ENCODE data around the gene HEXD. TPM values are rescaled to one million over a fixed set of nuclear protein-coding genes. Genes with fewer than 3 reads are reported as not detected.
A peak's percentile ranks its signal among the peaks of the same experiment; 100 is the strongest.

HEXD gene
- total and polyA plus RNA-seq, 2 of the 8 experiments (the other 6 are each of a cell fraction or from before 2014, with no cell fraction given) = 20.6 to 21.8 TPM

- Histone ChIP-seq H3K4me1 (replicated peaks in 1 of 4; ENCODE audit: control insufficient read depth in 3 of 4, insufficient read depth in 4 of 4, low read length in 3 of 4) (peaks cover 0 to 2% (median under 1%) of the 10 kb centered on the region in 4 experiments; a peak in 2 of 7 replicates), H3K79me2 (ENCODE audit: control insufficient read depth in 1 of 2, insufficient read depth in 2 of 2, low read length in 2 of 2) (peaks cover 0 to 3% of the 10 kb centered on the region in 2 experiments; a peak in 1 of 4 replicates), H3K79me1 (ENCODE audit: low read depth, low read length) (0 out of 2 replicates have a peak, but pooled peaks cover 4% of the 10 kb centered on the region), H3K4me3 (ENCODE audit: extremely low read depth in 1 of 4, insufficient read depth in 2 of 4, low read depth in 3 of 4, low read length in 4 of 4) (no peak overlapping the region), H4K5ac (ENCODE audit: insufficient read length, low read depth, low read length) (no peak overlapping the region), H3K23me2 (ENCODE audit: low read depth, low read length) (no peaks in the 10 kb centered on the region; the same call in 1 of the 2 replicates), H2BK15ac (ENCODE audit: low read length) (no peak overlapping the region), H3K4me2 (ENCODE audit: insufficient read depth in 1 of 2, low read depth in 2 of 2, low read length in 2 of 2) (no peak overlapping the region), H3K14ac (ENCODE audit: insufficient read length) (no peak overlapping the region), H3K56ac (replicated peaks; ENCODE audit: insufficient read length, low read depth, low read length) (no peak overlapping the region), H4K20me1 (replicated peaks in 1 of 2; ENCODE audit: control insufficient read depth in 1 of 2, insufficient read depth in 2 of 2, low read length in 2 of 2) (peaks cover 3 to 14% of the 10 kb centered on the region in 2 experiments), H3K27ac (ENCODE audit: low read depth, low read length) (no peak overlapping the region), H2BK20ac (ENCODE audit: low read length) (no peak overlapping the region), H2BK120ac (replicated peaks; ENCODE audit: low read depth, low read length) (no peak overlapping the region), H3K27me3 (replicated peaks in 1 of 4; ENCODE audit: control insufficient read depth in 3 of 4, extremely low read depth in 1 of 4, insufficient read depth in 3 of 4, low read length in 3 of 4) (no peaks in the 10 kb centered on the region), H3K9me3 (ENCODE audit: insufficient read depth in 2 of 2, low read depth in 1 of 2, low read length in 1 of 2) (no peaks in the 10 kb centered on the region), H4K8ac (ENCODE audit: extremely low read depth, insufficient read depth, low read length) (no peak overlapping the region), H4K91ac (replicated peaks; ENCODE audit: insufficient read length, low read length) (no peak overlapping the region), H3K36me3 (ENCODE audit: control insufficient read depth in 2 of 4, insufficient read depth in 4 of 4, low read length in 3 of 4) (peaks cover 27 to 39% (median 30%) of the 10 kb centered on the region in 4 experiments), H2AFZ (ENCODE audit: low read length) (no peak overlapping the region), H3K4ac (replicated peaks; ENCODE audit: insufficient read length, low read depth, low read length) (no peak overlapping the region), H2BK12ac (ENCODE audit: low read depth, low read length) (no peak overlapping the region), H3K23ac (ENCODE audit: insufficient read length) (no peak overlapping the region), H3K9ac (replicated peaks in 1 of 4; ENCODE audit: extremely low read depth in 1 of 4, low read depth in 3 of 4, low read length in 3 of 4) (0 out of 7 replicates have a peak overlapping the region, but pooled peaks of 1 of the 4 experiments have one; percentile 13), H2BK5ac (ENCODE audit: low read depth, low read length) (no peak overlapping the region), H3K18ac (ENCODE audit: extremely low read depth, low read length) (no peak overlapping the region), H2AK5ac (ENCODE audit: low read depth, low read length) (no peak overlapping the region)
- ChIA-PET POLR2A (ENCODE audit: partially characterized antibody) (interaction anchor here (0.9 kb wide), 1 partner anchor 9 kb away, joined by 3 read pairs; no protein-coding TSS in a partner anchor), CTCF (ENCODE audit: partially characterized antibody) (interaction anchor here (1.6 to 2.5 kb wide), 2 partner anchors 9 to 17 kb away, joined by 5 to 8 read pairs; no protein-coding TSS in a partner anchor)
- FAIRE-seq (no peak), DNase-seq (ENCODE audit: low read depth in 1 of 2, low spot score in 2 of 2) (no peak)
- 87% methylated on average over 7 of the region's 7 CpGs; no CpG with 5 or more reads in 1 of the 2 experiments for WGBS, 2 experiments (ENCODE audit: extremely low coverage in 1 of 2, insufficient coverage in 1 of 2, insufficient read length in 1 of 2, insufficient replicate concordance in 2 of 2, low coverage in 1 of 2, low lambda C conversion rate in 2 of 2, missing lambda C conversion rate in 1 of 2)
- no peak for TF ChIP-seq CHD1 (IDR thresholded peaks at IDR 0.05; ENCODE audit: low read depth, low read length)
- TF ChIP-seq HDAC6 (IDR thresholded peaks at IDR 0.05; ENCODE audit: low read depth, low read length) = no peak
- TF ChIP-seq SAP30 (IDR thresholded peaks at IDR 0.05; ENCODE audit: insufficient read depth, insufficient replicate concordance, low read length) = no peak
- no peak for TF ChIP-seq POLR2AphosphoS5 (IDR thresholded peaks at IDR 0.05; ENCODE audit: low read depth, low read length)
- TF ChIP-seq E2F6 (IDR thresholded peaks at IDR 0.05) = no peak
- TF ChIP-seq SP1 (IDR thresholded peaks at IDR 0.05; ENCODE audit: low read depth, low read length) = no peak
- TF ChIP-seq CREB1 (IDR thresholded peaks at IDR 0.05) = no peak
- no peak for TF ChIP-seq RXRA (IDR thresholded peaks at IDR 0.05; ENCODE audit: insufficient read depth, low read depth, low read length)
- TF ChIP-seq SUZ12 (IDR thresholded peaks at IDR 0.05; ENCODE audit: low read length) = no peak
- TF ChIP-seq JUN (IDR thresholded peaks at IDR 0.05; ENCODE audit: low read depth, low read length) = no peak
- TF ChIP-seq RNF2 (IDR thresholded peaks at IDR 0.05; ENCODE audit: borderline replicate concordance, low read depth, low read length, missing control alignments, poor library complexity, severe bottlenecking) = no peak
- TF ChIP-seq CTBP2 (IDR thresholded peaks at IDR 0.05; ENCODE audit: borderline replicate concordance, insufficient read depth, insufficient read length, low read length) = no peak
Observed at GRCh38 chr17:82463925-82464566, 45.9 kb downstream of the HEXD start.
